Sigmoid colon (tissue), 4 donors: ENCODE data around the gene USF1.
"Not testable (repeated sequence)": the region's sequence is repeated elsewhere in the genome, so short reads cannot be mapped to it uniquely, and the experiment has no call there.

Experiments
- EP300 ChIP-seq, 4 donors: sonication (generic); formaldehyde crosslinking; IDR thresholded peaks; one replicate each; pipeline ENCODE4 v1.6.1; 2017; ENCODE audit warnings: antibody characterized with exemption in 4 of 4
- POLR2A ChIP-seq, 2 donors: fragments of 450-650 bp; IDR thresholded peaks; one replicate each; pipeline ENCODE4 v1.6.1; 2016; ENCODE audit warnings: antibody characterized with exemption in 2 of 2, mild to moderate bottlenecking in 2 of 2, moderate library complexity in 2 of 2
- TF ChIP-seq, protein P1 (sequence below), 4 experiments: fragments of 450-650 bp in 3 of 4; fragments of 200-600 bp in 1 of 4; IDR thresholded peaks; one replicate each; pipeline ENCODE4 v1.5.1; 2016 to 2019; ENCODE audit warnings: antibody characterized with exemption in 4 of 4, mild to moderate bottlenecking in 3 of 4, moderate library complexity in 2 of 4

- TF ChIP-seq, protein P1, sequence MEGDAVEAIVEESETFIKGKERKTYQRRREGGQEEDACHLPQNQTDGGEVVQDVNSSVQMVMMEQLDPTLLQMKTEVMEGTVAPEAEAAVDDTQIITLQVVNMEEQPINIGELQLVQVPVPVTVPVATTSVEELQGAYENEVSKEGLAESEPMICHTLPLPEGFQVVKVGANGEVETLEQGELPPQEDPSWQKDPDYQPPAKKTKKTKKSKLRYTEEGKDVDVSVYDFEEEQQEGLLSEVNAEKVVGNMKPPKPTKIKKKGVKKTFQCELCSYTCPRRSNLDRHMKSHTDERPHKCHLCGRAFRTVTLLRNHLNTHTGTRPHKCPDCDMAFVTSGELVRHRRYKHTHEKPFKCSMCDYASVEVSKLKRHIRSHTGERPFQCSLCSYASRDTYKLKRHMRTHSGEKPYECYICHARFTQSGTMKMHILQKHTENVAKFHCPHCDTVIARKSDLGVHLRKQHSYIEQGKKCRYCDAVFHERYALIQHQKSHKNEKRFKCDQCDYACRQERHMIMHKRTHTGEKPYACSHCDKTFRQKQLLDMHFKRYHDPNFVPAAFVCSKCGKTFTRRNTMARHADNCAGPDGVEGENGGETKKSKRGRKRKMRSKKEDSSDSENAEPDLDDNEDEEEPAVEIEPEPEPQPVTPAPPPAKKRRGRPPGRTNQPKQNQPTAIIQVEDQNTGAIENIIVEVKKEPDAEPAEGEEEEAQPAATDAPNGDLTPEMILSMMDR (IDR thresholded peaks at IDR 0.05), result not testable (repeated sequence)
- TF ChIP-seq POLR2A, EP300 (IDR thresholded peaks at IDR 0.05): not testable (repeated sequence)
Observed at GRCh38 chr1:161063936-161064335, 18.2 kb upstream of the USF1 start.
